HEK293 (cell line): ENCODE data around the gene CHST3.

Experiments used
- ZNF449 ChIP-seq: fragments of 450-650 bp; formaldehyde crosslinking; IDR thresholded peaks from 2 replicates; pipeline ENCODE4 v1.5.1; 2017; ENCODE audit warnings: missing biosample characterization, mild to moderate bottlenecking, missing genetic modification characterization, moderate library complexity
- ZNF639 ChIP-seq: fragments of 450-650 bp; formaldehyde crosslinking; IDR thresholded peaks from 2 replicates; pipeline ENCODE4 v1.5.1; 2016; ENCODE audit warnings: missing biosample characterization, missing genetic modification characterization
- TF ChIP-seq, protein P1 (sequence below): IDR thresholded peaks from 2 replicates; pipeline ENCODE4 v1.6.1; 2011; ENCODE audit warnings: mild to moderate bottlenecking, low read depth, low read length, borderline replicate concordance
- TF ChIP-seq, protein P2 (sequence below): fragments of 450-650 bp; formaldehyde crosslinking; IDR thresholded peaks from 2 replicates; pipeline ENCODE4 v1.5.1; 2016; ENCODE audit warnings: missing biosample characterization, missing genetic modification characterization

GRCh38 chr10:71959526-71959925 lies 4.7 kb upstream of the CHST3 start:
- TF ChIP-seq ZNF639 (no peak), ZNF449 (tag by site-specific recombination) (no peak)
- TF ChIP-seq, protein P1, sequence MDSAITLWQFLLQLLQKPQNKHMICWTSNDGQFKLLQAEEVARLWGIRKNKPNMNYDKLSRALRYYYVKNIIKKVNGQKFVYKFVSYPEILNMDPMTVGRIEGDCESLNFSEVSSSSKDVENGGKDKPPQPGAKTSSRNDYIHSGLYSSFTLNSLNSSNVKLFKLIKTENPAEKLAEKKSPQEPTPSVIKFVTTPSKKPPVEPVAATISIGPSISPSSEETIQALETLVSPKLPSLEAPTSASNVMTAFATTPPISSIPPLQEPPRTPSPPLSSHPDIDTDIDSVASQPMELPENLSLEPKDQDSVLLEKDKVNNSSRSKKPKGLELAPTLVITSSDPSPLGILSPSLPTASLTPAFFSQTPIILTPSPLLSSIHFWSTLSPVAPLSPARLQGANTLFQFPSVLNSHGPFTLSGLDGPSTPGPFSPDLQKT = no peak
- TF ChIP-seq, protein P2, sequence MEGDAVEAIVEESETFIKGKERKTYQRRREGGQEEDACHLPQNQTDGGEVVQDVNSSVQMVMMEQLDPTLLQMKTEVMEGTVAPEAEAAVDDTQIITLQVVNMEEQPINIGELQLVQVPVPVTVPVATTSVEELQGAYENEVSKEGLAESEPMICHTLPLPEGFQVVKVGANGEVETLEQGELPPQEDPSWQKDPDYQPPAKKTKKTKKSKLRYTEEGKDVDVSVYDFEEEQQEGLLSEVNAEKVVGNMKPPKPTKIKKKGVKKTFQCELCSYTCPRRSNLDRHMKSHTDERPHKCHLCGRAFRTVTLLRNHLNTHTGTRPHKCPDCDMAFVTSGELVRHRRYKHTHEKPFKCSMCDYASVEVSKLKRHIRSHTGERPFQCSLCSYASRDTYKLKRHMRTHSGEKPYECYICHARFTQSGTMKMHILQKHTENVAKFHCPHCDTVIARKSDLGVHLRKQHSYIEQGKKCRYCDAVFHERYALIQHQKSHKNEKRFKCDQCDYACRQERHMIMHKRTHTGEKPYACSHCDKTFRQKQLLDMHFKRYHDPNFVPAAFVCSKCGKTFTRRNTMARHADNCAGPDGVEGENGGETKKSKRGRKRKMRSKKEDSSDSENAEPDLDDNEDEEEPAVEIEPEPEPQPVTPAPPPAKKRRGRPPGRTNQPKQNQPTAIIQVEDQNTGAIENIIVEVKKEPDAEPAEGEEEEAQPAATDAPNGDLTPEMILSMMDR (tag by site-specific recombination) = no peak
